ENCODE results near the gene MNAT1. TPM values are rescaled to one million over a fixed set of nuclear protein-coding genes. Genes with fewer than 3 reads are reported as not detected.
"Not testable (repeated sequence)": the region's sequence is repeated elsewhere in the genome, so short reads cannot be mapped to it uniquely, and the experiment has no call there.

The MNAT1 gene
- total and polyA plus RNA-seq, 9 of the 15 experiments (the other 6 are each of a cell fraction or from before 2014, with no cell fraction given) = 37.8 to 83.3 (median 60.4) TPM

- H3K4me1 ChIP-seq (replicated peaks in 1 of 2; ENCODE audit: control insufficient read depth in 2 of 2, insufficient read depth in 2 of 2, low read length in 2 of 2); H3K9ac ChIP-seq (ENCODE audit: insufficient read depth in 1 of 2, low read depth in 2 of 2, low read length in 2 of 2); in situ Hi-C loops (cut with MboI); H3K27me3 ChIP-seq (ENCODE audit: control insufficient read depth in 2 of 2, insufficient read depth in 2 of 2, low read length in 2 of 2); H2AFZ ChIP-seq (ENCODE audit: low read depth, low read length); CTCF ChIA-PET (ENCODE audit: low intra/inter-chr PET ratio); H3K79me2 ChIP-seq (ENCODE audit: control insufficient read depth, insufficient read depth, low read length); H3K36me3 ChIP-seq (ENCODE audit: control insufficient read depth, insufficient read depth, low read length); BruUV-seq (replicated peaks); POLR2A ChIA-PET; DNase-seq (ENCODE audit: extremely low read depth in 1 of 4, low spot score in 3 of 4); H3K9me1 ChIP-seq (ENCODE audit: control insufficient read depth, insufficient read depth, low read length); H3K27ac ChIP-seq (ENCODE audit: extremely low read depth, low read depth, low read length); ATAC-seq; H3K9me3 ChIP-seq (replicated peaks; ENCODE audit: control insufficient read depth, insufficient read depth, low read depth, low read length); H4K20me1 ChIP-seq (replicated peaks; ENCODE audit: control insufficient read depth, insufficient read depth, low read length); intact Hi-C loops (cut with micrococcal nuclease); H3K4me3 ChIP-seq; H3K4me2 ChIP-seq (ENCODE audit: insufficient read depth, low read length): not testable (repeated sequence)
- FAIRE-seq = peak; percentile 67
- TF ChIP-seq ZBTB33 (CRISPR knock-in tag; IDR thresholded peaks at IDR 0.05) (peak; percentile 87), NFE2 (IDR thresholded peaks at IDR 0.05; ENCODE audit: low read depth) (0 out of 2 replicates have a peak, but pooled peaks have one; percentile 33)
- WGBS (ENCODE audit: insufficient coverage, low coverage, missing lambda C conversion rate) = 66% methylated on average over 11 of the region's 18 CpGs
Measured at GRCh38 chr14:60779745-60780514, 45.4 kb downstream of the MNAT1 start.

GRCh38 chr14:60780558-60780957 lies 46.0 kb downstream of the MNAT1 start:
- H3K9me3 ChIP-seq (replicated peaks; ENCODE audit: control insufficient read depth, insufficient read depth, low read depth, low read length); H4K20me1 ChIP-seq (replicated peaks; ENCODE audit: control insufficient read depth, insufficient read depth, low read length); intact Hi-C loops (cut with micrococcal nuclease); H3K9ac ChIP-seq (ENCODE audit: insufficient read depth in 1 of 2, low read depth in 2 of 2, low read length in 2 of 2); BruUV-seq (replicated peaks); POLR2A ChIA-PET; FAIRE-seq; H3K4me3 ChIP-seq; ATAC-seq; H2AFZ ChIP-seq (ENCODE audit: low read depth, low read length); H3K9me1 ChIP-seq (ENCODE audit: control insufficient read depth, insufficient read depth, low read length); CTCF ChIA-PET (ENCODE audit: low intra/inter-chr PET ratio); H3K36me3 ChIP-seq (ENCODE audit: control insufficient read depth, insufficient read depth, low read length); in situ Hi-C loops (cut with MboI); H3K4me2 ChIP-seq (ENCODE audit: insufficient read depth, low read length); H3K79me2 ChIP-seq (ENCODE audit: control insufficient read depth, insufficient read depth, low read length); H3K27ac ChIP-seq (ENCODE audit: extremely low read depth, low read depth, low read length); H3K27me3 ChIP-seq (ENCODE audit: control insufficient read depth in 2 of 2, insufficient read depth in 2 of 2, low read length in 2 of 2); DNase-seq (ENCODE audit: extremely low read depth in 1 of 4, low spot score in 3 of 4); H3K4me1 ChIP-seq (replicated peaks in 1 of 2; ENCODE audit: control insufficient read depth in 2 of 2, insufficient read depth in 2 of 2, low read length in 2 of 2): not testable (repeated sequence)

Measured in K562 (cell line).